Inflammatory macrophage treated with lipopolysaccharide for 4 hours (primary cell): ENCODE data around the gene ST8SIA6.
"Not testable (repeated sequence)": the region's sequence is repeated elsewhere in the genome, so short reads cannot be mapped to it uniquely, and the experiment has no call there.

Experiments used
- DNase-seq: peaks from one replicate; pipeline ENCODE4 v3.0.0-alpha.2; 2020

Gene ST8SIA6, protein sequence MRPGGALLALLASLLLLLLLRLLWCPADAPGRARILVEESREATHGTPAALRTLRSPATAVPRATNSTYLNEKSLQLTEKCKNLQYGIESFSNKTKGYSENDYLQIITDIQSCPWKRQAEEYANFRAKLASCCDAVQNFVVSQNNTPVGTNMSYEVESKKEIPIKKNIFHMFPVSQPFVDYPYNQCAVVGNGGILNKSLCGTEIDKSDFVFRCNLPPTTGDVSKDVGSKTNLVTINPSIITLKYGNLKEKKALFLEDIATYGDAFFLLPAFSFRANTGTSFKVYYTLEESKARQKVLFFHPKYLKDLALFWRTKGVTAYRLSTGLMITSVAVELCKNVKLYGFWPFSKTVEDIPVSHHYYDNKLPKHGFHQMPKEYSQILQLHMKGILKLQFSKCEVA

DNA sequence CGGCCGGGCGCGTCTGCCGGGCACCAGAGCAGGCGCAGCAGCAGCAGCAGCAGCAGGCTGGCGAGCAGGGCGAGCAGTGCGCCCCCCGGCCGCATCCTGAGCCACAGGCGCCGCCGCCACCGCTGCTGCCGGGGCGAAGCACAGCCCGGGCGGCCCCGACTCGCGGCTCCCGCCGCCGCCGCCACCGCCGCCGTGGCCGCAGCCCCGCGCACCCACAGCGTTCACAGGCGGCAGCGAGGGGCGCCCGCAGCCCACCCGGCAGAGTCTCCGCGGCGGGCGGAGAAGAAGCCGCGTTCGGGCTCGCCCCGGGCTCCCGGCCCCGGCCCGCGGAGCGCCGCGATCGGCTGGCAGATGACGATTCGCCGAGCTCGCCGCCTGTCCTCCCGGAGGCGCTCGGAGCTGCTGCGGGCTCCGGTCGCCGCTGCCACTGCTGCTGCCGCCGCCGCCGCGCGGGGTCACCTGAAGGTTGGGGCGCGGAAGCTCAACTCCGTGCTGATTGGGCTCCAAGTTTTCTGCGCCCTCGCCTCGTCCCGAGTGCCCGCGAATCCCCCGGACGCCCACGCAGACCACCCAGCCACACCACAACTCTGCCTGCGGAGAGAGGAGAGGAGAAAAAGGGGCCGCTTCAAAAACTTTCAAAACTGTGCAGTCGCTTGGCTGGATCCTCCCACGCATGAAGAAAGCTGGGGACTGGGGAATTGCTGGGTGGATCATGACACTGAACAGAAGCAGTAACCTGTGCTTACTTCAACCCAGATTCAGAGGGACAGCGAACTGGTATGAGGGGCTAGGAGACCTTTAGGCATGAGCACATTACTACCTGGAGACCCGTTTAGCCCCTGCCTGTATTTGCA, at the start of gene ST8SIA6:
Gene ST8SIA6 (minus strand): TSS at position 435 of the 854 bp plus-strand sequence. CDS start 340 bp downstream, at position 95.
- no peak for DNase-seq

DNA sequence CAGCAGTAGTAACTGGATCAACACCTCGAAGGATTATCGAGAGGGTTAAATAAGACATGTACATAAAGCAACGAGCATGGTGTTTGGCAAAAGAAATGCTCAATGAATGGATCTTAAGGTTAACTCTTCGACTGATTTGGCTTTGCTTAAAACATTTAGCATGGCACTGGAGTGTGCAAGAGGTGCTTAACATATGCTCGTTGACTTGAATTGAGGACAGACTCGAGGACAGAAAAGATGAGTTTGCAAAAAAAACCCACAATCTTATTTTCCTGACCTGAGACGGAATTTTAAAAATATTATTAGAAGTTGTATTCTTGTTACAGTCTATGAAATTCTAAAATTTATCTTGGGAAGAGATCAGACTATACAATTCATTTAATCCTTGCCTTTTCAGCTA, 49.4 kb upstream of the ST8SIA6 start:
- DNase-seq: no peak

DNA sequence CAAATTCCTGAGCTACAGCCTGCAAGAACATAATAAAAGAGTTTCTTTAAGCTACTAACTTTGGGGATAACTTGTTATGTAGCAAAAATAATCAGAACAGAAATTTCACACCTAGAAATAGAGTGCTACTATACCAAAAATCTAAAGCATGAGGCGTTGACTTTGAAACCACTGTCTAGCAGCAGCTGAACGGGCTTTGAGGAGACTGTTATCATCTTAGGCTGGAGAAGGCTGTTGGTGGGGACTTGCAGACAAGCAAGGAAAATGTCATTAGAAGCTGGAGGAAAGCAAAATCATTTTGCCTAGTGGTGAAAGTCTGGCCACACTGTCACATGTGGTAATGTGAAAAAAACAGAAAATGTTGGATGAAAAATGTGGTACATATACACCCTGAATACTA, 48.4 kb upstream of the ST8SIA6 start:
- no peak for DNase-seq

DNA sequence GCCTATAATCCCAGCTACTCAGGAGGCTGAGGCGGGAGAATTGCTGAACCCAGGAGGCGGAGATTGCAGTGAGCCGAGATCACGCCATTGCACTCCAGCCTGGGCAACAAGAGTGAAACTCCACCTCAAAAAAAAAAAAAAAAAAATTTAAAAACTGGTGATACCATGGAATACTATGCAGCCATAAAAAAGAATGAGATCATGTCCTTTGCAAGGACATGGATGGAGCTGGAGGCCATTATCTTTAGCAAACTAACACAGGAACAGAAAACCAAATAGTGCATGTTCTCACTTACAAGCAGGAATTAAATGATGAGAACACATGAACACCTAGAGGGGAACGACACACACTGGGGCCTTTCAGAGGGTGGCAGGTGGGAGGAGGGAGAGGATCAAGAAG, 44.6 kb upstream of the ST8SIA6 start:
- not testable (repeated sequence) for DNase-seq

DNA sequence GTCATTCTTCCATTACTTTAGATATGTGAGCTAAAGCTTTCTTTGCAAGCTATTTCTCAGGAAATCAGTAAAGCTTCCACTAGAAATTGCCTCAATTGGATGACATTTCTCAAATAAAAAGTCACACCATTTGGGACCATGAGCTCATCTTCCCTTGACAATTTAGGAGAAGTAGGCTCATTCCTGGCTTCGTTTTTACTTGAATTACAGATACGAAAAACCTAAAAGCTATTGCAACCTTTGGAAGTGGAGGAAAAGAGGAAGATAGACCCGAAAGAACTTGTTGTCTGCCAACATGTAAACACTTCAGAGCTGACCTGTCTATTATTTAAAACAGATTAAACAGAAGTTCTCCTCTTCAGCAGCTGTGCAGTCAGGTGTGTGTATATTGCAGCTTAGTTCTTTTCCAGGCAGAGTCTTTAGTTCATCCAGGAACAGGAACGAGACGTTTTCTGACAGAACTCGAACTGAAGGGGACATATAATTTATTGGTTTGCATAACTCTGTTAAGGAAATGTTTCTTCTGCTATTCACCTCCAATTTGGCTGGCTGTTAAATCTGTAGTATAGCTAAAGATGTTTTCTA, 43.1 kb upstream of the ST8SIA6 start:
- peak; percentile 58 for DNase-seq

DNA sequence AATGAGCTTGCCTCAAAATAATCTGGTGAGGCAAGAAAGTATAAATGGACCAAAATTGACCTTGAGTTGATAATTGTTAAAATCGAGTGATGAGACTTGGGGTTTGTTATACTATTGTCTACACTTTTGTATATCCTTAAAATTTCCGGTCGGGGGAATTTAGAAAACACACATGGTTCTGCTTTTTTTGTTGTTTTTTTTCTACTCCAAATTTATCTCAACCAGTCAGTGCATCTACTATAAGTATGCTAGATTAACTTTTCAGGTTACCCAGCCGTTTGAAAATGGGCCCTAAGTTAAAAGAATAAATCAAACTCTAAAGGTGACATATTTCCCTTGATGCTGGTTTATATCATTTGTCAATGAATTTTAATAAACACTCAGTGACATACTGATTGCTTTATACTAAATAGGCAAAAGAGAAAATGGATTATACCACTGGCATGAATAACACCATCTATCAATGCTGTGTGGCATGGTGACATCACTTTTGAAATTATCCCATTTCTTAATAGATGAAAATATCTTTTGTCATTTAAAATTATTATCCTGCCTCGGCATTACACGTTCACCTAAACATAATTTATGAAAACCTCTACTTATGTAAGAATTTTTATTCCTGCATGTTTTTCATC, 40.3 kb upstream of the ST8SIA6 start:
- DNase-seq: no peak

DNA sequence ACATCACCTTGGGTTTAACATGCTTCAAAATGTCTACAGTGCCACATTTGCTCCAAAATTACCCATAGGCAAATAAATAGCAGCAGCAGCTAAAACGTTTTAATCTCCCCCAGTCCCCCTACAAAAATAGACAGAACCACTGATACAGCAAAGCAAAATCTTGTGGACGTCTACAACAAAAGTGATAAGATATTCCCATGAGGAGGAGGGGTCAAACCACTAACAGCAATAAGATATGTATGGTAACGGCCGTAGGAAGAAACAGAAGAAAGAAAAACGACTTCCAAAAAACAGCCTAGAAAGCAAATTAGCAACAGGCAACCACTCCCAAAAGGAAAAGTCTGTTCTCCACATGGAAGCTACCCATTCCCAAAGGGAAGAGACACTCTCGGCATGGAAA, 34.5 kb upstream of the ST8SIA6 start:
- no peak for DNase-seq

DNA sequence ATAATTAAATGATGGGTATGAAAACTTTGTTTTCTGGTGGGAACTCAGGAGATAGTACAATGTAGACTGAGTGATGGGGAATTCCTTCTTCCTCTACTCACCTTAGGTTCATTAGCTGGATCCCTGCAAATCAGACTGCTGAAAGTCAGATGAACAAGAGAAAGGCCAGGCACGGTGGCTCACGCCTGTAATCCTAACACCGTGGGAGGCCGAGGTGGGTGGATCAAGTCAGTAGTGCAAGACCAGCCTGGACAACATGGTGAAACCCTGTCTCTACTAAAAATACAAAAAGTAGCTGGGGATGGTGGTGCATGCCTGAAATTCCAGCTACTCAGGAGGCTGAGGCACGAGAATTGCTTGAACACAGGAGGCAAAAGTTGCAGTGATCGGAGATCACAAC, 28.7 kb upstream of the ST8SIA6 start:
- DNase-seq: no peak

DNA sequence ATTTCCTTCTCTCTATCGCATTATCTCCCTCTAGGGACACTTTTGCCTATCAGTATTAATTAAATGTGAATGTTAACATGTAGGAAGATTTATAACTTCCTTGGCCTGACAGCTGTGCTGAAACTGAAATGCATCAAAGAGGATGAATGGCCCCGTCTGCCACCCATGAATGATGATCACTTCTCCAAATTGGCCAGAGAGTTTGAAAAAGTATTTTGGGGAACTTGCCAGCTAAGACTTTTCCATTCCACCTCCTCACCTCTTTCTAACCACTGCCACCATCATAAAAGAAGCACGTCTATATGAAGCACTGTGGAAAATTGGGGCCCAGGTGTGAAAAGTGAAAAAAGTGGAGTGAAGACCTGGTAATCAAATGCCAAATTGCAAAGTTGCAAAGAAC, 25.4 kb upstream of the ST8SIA6 start:
- peak; percentile 8 for DNase-seq

DNA sequence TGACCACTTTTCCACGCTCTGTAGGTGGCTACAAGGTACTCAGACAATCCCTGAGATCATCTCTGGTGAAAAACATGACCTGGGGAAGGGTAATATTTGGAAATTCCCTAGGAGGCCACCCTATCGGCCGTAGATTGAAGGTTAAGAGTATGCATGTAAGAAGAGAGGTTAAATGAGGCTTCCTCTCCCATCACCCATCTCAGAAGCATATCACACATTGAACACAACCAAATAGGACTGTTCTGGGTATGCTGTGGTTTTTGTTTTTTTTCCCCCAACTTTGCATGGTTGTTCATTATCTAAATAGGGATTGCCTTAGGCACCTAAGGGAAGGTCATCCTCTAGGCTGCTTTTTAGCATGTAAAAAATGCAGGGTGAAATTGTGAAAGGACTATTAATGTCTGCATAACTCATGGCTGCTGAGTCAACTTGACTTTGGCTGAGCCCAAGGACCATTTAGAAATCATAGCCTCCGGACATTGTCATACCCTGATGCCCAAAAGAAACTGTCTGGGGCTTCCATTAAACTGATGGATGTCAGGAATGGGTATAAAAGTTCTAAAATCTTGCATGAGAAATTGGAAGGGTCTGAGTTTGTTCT, 24.7 kb upstream of the ST8SIA6 start:
- no peak for DNase-seq

DNA sequence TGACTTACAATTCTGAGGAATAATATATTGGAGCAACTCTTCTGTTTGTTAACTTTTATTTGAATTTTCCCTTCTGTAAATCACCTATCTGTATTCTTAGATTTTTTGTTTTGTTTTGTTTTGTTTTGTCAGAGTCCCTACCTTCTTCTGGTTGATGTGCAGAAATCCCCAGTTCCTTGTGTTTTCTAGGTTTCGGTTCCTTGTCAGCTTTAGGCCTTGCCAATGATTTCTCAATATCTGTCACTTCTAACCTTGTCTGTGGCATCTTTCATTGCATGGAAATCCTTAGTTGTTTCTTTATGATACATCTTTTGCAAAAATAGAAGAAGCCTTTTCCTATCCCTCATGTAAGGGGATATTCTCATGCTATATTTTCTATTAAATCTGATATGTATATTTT, 21.7 kb upstream of the ST8SIA6 start:
- peak; percentile 85 for DNase-seq

DNA sequence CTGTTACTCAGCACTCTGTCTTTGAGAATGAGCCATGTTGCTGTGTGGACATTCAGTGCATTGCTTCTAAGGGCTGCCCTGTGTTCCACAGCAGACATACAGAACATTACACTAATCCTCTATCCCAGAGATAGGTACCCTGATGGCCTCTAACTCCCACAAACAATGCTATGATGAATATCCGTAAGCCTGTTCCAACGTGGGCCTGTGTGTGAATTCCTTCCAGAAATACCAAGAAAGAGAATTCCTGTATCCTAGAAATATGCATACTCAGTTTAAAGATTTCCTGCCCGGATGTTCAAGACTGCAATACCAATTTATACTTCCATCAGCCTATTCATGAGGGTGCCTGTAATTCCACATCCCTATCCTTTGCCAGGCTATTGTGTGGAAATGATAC, 21.3 kb upstream of the ST8SIA6 start:
- DNase-seq: no peak

DNA sequence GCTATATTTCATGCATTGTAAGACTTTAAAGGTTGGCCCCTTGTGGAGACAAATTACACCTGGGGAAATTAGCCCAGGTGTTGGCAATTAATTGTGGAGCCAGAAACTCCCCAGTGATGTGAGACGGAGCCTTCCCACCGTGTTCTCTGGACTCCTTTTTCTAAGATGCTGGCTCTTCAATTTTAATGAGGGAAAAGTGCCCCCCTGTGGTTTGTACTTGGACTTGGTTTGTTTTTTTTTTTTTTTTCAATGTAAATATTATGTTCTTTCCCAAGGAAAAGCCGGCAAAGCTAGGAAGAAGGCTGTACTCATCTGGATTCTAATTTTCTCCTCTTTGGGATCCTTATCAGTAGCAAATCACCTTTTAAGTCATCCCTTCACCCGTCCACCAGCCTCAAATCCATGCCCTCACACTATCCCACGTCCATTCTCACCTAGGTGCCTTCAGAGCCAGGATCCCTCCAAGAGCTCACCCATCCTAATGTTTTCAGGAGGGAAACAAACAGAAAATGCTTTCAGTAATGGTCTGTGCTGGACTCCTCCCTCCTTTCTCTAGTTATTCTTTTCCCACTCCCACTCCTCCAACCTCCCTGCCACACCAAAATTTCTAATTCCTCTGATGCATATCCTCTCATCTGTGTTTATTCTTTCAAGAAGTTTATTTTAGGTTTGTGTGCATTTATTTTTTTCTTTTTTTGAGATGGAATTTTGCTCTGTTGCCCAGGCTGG, 20.4 kb upstream of the ST8SIA6 start:
- DNase-seq: no peak

DNA sequence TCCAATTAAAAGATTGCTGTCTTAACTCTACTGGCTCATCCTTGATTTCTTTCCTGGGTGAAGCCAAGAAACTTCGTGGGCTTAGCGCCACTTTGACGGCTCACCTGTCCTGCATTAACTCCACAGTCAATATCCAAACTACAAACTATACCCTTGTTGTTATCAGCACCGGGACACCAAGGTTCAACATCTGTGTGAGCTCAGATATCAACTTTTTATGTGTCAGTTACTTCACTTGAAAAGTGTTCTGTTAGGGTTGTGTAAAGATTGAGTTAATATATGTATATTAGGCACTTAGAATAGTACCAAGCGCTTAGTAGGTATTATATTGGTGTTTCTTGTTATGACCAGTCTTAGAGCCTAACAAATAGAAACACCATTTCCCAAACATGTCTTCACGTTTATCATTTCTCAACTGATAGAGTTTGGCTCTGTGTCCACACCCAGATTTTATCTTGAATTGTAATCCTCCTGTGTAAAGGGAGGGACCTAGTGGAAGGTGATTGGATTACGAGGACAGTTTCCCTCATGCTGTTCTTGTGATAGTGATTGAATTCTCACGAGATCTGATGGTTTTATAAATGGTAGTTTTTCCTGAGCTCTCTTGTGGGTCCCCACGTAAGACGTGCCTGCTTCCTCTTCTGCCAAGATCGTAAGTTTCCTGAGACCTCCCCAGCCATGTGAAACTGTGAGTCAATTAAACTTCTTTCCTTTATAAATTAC, 19.0 kb upstream of the ST8SIA6 start:
- DNase-seq: peak; percentile 60

DNA sequence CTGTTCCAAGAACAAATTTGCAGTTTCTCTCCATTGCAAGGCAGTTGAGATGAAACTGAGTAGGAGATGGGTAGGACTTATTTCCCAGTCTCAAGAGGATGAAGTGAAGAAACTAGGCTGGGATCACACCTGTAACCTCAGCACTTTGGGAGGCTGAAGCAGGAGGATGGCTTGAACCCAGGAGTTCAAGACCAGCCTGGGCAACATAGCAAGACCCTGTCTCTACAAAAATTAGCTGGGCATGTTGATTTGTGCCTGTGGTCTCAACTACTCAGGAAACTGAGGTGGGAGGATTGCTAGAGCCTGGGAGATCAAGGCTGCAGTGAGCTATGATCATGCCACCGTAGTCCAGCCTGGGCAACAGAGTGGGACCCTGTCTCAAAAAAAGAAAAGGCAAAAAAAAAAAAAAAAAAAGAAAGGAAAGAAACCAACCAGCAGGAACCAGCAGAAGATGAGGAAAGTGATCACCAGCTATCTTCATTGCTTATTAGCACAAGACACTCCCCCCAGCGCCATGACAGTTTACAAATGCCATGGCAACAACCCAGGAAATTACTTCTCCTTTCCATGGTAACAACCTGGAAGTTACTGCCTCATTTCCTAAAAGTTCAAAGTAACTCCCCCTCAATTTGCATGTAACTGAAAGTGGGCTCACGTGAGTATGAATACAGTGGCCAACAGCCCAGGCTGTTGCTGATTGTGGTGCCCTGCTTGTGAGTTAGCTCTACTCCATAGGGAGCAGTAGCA, 18.3 kb upstream of the ST8SIA6 start:
- peak; percentile 77 for DNase-seq

DNA sequence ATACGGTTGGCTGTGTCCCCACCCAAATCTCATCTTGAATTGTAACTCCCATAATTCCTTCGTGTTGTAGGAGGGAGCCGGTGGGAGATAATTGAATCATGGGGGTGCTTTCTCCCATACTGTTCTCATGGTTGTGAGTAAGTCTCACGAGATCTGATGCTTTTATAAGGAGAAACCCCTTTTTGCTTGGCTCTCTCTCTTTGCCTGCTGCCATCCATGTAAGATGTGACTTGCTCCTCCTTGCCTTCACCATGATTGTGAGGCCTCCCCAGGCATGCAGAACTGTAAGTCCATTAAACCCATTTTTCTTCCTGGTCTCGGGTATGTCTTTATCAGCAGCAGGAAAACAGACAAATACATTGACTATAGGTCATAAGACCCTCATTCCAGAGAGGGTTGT, 15.9 kb upstream of the ST8SIA6 start:
- DNase-seq: no peak

DNA sequence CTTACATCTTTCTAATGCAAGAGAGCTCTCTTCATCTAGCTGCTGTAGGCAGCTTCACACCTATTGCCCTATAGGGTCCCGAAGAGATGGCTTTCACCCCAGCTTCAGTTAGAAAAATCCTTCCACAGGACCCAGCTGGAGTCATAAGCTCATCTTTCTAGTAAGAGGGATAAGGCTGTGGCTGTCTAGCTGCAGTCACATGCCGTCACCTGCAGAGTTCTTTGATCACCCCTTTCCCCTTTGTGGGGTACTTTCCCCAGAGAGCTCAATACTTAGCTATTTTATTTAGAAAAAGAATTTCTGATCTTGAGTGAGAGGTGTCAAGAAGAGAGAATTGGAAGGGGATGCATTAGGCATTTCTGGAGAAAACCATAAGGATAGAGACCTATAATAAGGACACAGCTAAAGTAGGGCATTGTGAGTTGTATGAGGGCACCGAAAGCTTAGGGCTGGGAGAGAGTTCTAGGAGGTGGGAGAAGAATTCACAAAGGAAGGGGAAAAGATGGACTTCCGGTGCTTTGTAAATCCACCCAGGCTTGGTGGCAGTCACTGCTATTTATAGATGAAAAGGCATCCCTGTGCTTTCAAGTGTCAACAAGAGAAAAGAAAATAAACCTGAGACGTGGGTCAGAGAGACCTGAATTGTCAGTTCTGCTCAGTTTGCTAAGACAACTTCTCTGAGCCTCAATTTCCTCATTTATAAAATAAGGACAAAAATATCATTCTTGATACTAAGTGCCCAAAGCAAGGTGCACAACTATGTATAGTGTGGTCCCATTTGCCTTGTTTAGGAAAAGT, 11.1 kb upstream of the ST8SIA6 start:
- DNase-seq: no peak

DNA sequence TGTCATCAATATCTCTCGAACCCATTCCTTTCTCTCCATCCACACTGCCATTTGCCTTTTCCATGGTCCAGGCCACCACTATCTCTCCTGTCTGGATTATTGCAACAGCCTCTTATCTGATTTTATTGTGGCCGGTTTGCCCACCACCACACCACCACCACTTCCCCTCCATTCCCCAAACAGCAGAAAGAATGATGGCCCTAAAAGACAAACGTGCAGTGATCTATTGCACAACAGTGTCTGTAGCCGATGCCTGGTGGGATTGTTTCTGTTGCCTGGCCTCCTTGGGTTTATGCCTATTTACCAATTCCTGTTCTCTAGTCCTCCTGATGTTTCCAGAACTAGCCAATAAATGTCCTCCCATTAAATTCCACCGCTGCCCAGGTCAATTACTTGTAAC, 10.2 kb upstream of the ST8SIA6 start:
- DNase-seq: no peak

DNA sequence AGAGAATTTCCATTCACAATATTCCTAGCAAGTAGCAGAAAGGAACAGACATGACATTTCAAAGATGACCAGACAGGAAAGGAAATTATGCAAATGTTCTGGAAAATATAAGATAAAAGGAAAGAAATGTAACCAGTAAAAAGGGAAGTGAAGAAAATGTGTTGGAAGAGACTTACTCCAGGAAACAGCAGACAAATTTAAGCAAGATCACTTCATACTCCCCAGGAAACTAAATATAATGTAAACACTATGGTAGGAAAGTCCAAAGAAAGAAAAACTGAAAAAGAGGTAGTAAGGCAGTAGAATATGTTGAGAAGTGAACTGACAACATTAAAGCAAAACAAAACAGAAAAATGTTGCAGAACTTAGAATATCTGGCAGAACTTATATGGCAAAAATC, 6.4 kb upstream of the ST8SIA6 start:
- DNase-seq: peak; percentile 75

DNA sequence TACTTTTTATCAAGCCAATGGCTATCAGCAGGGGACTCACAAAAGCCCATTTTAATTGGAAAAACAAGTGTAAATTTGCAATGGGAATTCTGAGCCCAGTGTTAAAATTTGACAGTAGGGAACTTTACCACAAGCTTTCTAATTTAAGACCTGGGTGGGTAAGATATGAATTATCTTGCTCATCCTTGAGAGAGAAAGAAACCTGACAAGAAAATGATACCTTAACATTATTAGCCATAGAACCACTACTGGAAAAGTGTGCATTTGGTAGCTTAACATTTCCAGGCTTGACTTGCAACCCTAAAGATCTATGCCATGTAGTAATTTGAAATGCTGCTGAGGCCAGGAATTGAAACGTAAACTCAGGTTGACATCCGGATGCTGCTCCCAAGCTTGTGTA, 2.7 kb upstream of the ST8SIA6 start:
- no peak for DNase-seq
